K562 (cell line): ENCODE data around the gene GPR12. TPM values are rescaled to one million over a fixed set of nuclear protein-coding genes. Genes with fewer than 3 reads are reported as not detected.

ENCODE experiments used
- ATAC-seq: fragments of 200-7000 bp; cut with Tn5 transposase; 3 replicates; pipeline ENCODE4 v1.9.1; 2020; ENCODE audit warnings: moderate library complexity
- BruUV-seq: library from RNA; stranded (reverse); fragments of 400-500 nt; replicated peaks from 2 replicates; lab custom pipeline; 2021; lab: Mats Ljungman, UMichigan
- CTCF ChIA-PET: fragments of 300-600 bp; formaldehyde crosslinking; extraction: SDS; loops from one replicate; lab custom pipeline; 2021; ENCODE audit warnings: low intra/inter-chr PET ratio; lab: Yijun Ruan, JAX
- POLR2A ChIA-PET: fragments of 300-600, 350-650 bp; sonication (Branson Sonifier 250); formaldehyde crosslinking; extraction: SDS; loops from one replicate; lab custom pipeline; 2021; ENCODE audit warnings: antibody characterized with exemption, inconsistent platforms; lab: Yijun Ruan, JAX
- DNase-seq, 4 experiments: peaks; one replicate each; pipeline versions ENCODE4 v3.0.0 to v3.0.0-alpha.2; 2011 to 2018; ENCODE audit warnings: low spot score in 3 of 4, mixed read lengths in 3 of 4; ENCODE audit errors: extremely low read depth in 1 of 4
- FAIRE-seq: peaks from 2 replicates; lab custom pipeline; 2011; peaks lifted over from hg19 to GRCh38; lab: Jason Lieb, UNC
- H2AFZ ChIP-seq: 2 replicates; pipeline ENCODE4 v1.6.0; 2011; ENCODE audit warnings: low read depth, low read length, control low read depth, inconsistent platforms
- H3K27ac ChIP-seq: fragments of 200-600 bp; 3 replicates; pipeline ENCODE4 v1.8.0; 2011; ENCODE audit warnings: low read depth, mild to moderate bottlenecking, control low read depth, inconsistent platforms, low read length, moderate library complexity, mixed read lengths; ENCODE audit errors: extremely low read depth
- H3K27me3 ChIP-seq, 2 experiments: fragments of 300-600 bp in 1 of 2; 2 replicates in 1 of 2; 3 replicates in 1 of 2; pipeline versions ENCODE4 v1.6.0 to v1.8.0; 2011; ENCODE audit warnings: inconsistent platforms in 2 of 2, low read length in 2 of 2, mild to moderate bottlenecking in 1 of 2, mixed read lengths in 1 of 2, moderate library complexity in 1 of 2; ENCODE audit not compliant: control insufficient read depth in 2 of 2, insufficient read depth in 2 of 2
- H3K36me3 ChIP-seq: fragments of 300-600 bp; 3 replicates; pipeline ENCODE4 v1.8.0; 2011; ENCODE audit warnings: mild to moderate bottlenecking, low read length, inconsistent platforms; ENCODE audit not compliant: control insufficient read depth, insufficient read depth
- H3K4me1 ChIP-seq, 2 experiments: fragments of 200-600 bp in 1 of 2; replicated peaks in 1 of 2; 2 replicates in 1 of 2; 3 replicates in 1 of 2; pipeline versions ENCODE4 v1.5.1 to v1.8.0; 2011; ENCODE audit warnings: inconsistent platforms in 2 of 2, low read length in 2 of 2, mild to moderate bottlenecking in 1 of 2, mixed read lengths in 1 of 2, moderate library complexity in 1 of 2; ENCODE audit not compliant: control insufficient read depth in 2 of 2, insufficient read depth in 2 of 2
- H3K4me2 ChIP-seq: 2 replicates; pipeline ENCODE4 v1.6.1; 2011; ENCODE audit warnings: low read length, control low read depth, inconsistent platforms, mixed read lengths; ENCODE audit not compliant: insufficient read depth
- H3K4me3 ChIP-seq: fragments of 200-600 bp; sonication (generic), shearing (Covaris generic); 2 replicates; pipeline ENCODE4 v1.5.1; 2016; ENCODE audit warnings: control low read depth, inconsistent platforms
- H3K79me2 ChIP-seq: fragments of 200-600 bp; 3 replicates; pipeline ENCODE4 v1.8.0; 2011; ENCODE audit warnings: low read length, inconsistent platforms; ENCODE audit not compliant: control insufficient read depth, insufficient read depth
- H3K9ac ChIP-seq, 2 experiments: 2 replicates each; pipeline versions ENCODE4 v1.6.0 to v1.6.1; 2011; ENCODE audit warnings: low read depth in 2 of 2, low read length in 2 of 2, control low read depth in 1 of 2, inconsistent platforms in 1 of 2, mild to moderate bottlenecking in 1 of 2, mixed read lengths in 1 of 2; ENCODE audit not compliant: insufficient read depth in 1 of 2
- H3K9me1 ChIP-seq: one replicate; pipeline ENCODE4 v1.6.0; 2011; ENCODE audit warnings: inconsistent platforms, mild to moderate bottlenecking, low read length, moderate library complexity; ENCODE audit not compliant: control insufficient read depth, insufficient read depth
- H3K9me3 ChIP-seq: replicated peaks from 2 replicates; pipeline ENCODE4 v1.5.1; 2011; ENCODE audit warnings: low read depth, low read length, inconsistent platforms; ENCODE audit not compliant: control insufficient read depth, insufficient read depth
- H4K20me1 ChIP-seq: replicated peaks from 2 replicates; pipeline ENCODE4 v1.6.1; 2011; ENCODE audit warnings: low read length, inconsistent platforms, mixed read lengths; ENCODE audit not compliant: control insufficient read depth, insufficient read depth
- CBFA2T3 ChIP-seq: fragments of 450-650 bp; IDR thresholded peaks from 2 replicates; pipeline ENCODE4 v1.6.1; 2017
- CREB1 ChIP-seq, 2 experiments: sonication (generic) in 1 of 2; formaldehyde crosslinking in 1 of 2; IDR thresholded peaks; 2 replicates each; pipeline versions ENCODE4 v1.6.1 to v1.8.0; 2012 to 2022; ENCODE audit warnings: inconsistent platforms in 1 of 2, mild to moderate bottlenecking in 1 of 2, missing genetic modification reagents in 1 of 2, moderate library complexity in 1 of 2
- DACH1 ChIP-seq: fragments of 450-650 bp; IDR thresholded peaks from 2 replicates; pipeline ENCODE4 v1.6.1; 2018; ENCODE audit not compliant: partially characterized antibody
- KDM5B ChIP-seq: fragments of 200-600 bp; sonication (generic); IDR thresholded peaks from 2 replicates; pipeline ENCODE4 v1.6.1; 2012; ENCODE audit warnings: low read depth, mild to moderate bottlenecking, moderate library complexity, low read length, control low read depth, inconsistent platforms; ENCODE audit not compliant: insufficient replicate concordance
- L3MBTL2 ChIP-seq: fragments of 450-650 bp; IDR thresholded peaks from 2 replicates; pipeline ENCODE4 v1.6.1; 2016; ENCODE audit warnings: mild to moderate bottlenecking, moderate library complexity
- SNIP1 ChIP-seq: fragments of 450-650 bp; IDR thresholded peaks from 2 replicates; pipeline ENCODE4 v1.7.1; 2017; ENCODE audit warnings: low read depth, mild to moderate bottlenecking
- THAP12 ChIP-seq: fragments of 250-450 bp; sonication (Bioruptor Pico); IDR thresholded peaks from 2 replicates; pipeline ENCODE4 v1.9.0; 2021; ENCODE audit warnings: mild to moderate bottlenecking, inconsistent platforms
- TRIM24 ChIP-seq, 2 experiments: fragments of 450-650 bp; IDR thresholded peaks; 2 replicates each; pipeline ENCODE4 v1.6.1; 2016
- XRCC4 ChIP-seq: IDR thresholded peaks from one replicate; pipeline ENCODE4 v1.6.1; 2011; ENCODE audit not compliant: insufficient read depth, insufficient read length; ENCODE audit errors: extremely low read depth
- WGBS: fragments of 100-300 bp; shearing (Covaris generic); methylation state at CpG from one replicate; pipeline ENCODE4 v1.1.6; 2016; ENCODE audit warnings: low coverage, mixed read lengths; ENCODE audit not compliant: insufficient coverage; ENCODE audit errors: missing lambda C conversion rate; 5-methylcytosine and 5-hydroxymethylcytosine counted together
- in situ Hi-C: fragments of 300-500 bp; cut with MboI; formaldehyde crosslinking; loops from 4 replicates; pipeline ENCODE4 v1.15.0; 2018; ENCODE audit warnings: inconsistent platforms, mixed read lengths
- intact Hi-C: fragments of 100-400 bp; cut with micrococcal nuclease; formaldehyde crosslinking; loops from 2 replicates; pipeline ENCODE4 v1.14.2; 2022
- polyA plus RNA-seq, 8 experiments: library from polyadenylated mRNA; depleted of rRNA in 4 of 8; stranded (reverse) in 5 of 8; unstranded in 3 of 8; fragments of >200 nt; fragmentation: Nextera tagmentation in 2 of 8; fragmentation: Illumina TruSeq in 1 of 8; extraction: Ambion mirVana in 2 of 8; extraction: Trizol in 1 of 8; gene quantifications; 2 replicates each; pipeline versions ENCODE4 v1.2.1 to v1.2.3, GENCODE V29; 2011 to 2014; ENCODE audit warnings: inconsistent platforms in 1 of 8, missing spikeins in 1 of 8
- total RNA-seq, 7 experiments: library from RNA; depleted of rRNA in 6 of 7; stranded (reverse); fragments of >200 nt in 6 of 7; fragmentation: Illumina TruSeq in 2 of 7; extraction: Trizol in 2 of 7; gene quantifications; 2 replicates each; pipeline versions ENCODE4 v1.2.1 to v1.2.3, GENCODE V29; 2011 to 2021; ENCODE audit warnings: low replicate concordance in 1 of 7
- TF ChIP-seq, protein P1 (sequence below), 3 experiments: fragments of 200-800 bp in 1 of 3; fragments of 250-450 bp in 1 of 3; fragments of 450-650 bp in 1 of 3; sonication (Bioruptor Pico) in 1 of 3; sonication (Bioruptor generic) in 1 of 3; formaldehyde crosslinking in 1 of 3; IDR thresholded peaks; 2 replicates each; pipeline versions ENCODE4 v1.6.1 to v1.8.0; 2016 to 2022; ENCODE audit warnings: mild to moderate bottlenecking in 2 of 3, missing genetic modification characterization in 2 of 3, missing compliant biosample characterization in 1 of 3, moderate library complexity in 1 of 3
- TF ChIP-seq, protein P2 (sequence below): IDR thresholded peaks from 2 replicates; pipeline ENCODE4 v1.6.1; 2011; ENCODE audit warnings: borderline replicate concordance, low read depth, mild to moderate bottlenecking, moderate library complexity, low read length; ENCODE audit not compliant: insufficient read depth, poor library complexity, severe bottlenecking

GPR12 gene
- total and polyA plus RNA-seq, 9 of the 15 experiments (the other 6 are each of a cell fraction or from before 2014, with no cell fraction given): not detected

GRCh38 chr13:26772531-26772930, 11.9 kb upstream of the GPR12 start:
- no peak overlapping the region for H3K4me2 ChIP-seq

More at GRCh38 chr13:26772531-26772930, 11.9 kb upstream of the GPR12 start:
- H3K36me3 ChIP-seq: no peaks in the 10 kb centered on the region
- H3K9me3 ChIP-seq: no peaks in the 10 kb centered on the region
- POLR2A ChIA-PET: no interaction called here
- no peak overlapping the region for H2AFZ ChIP-seq
- H3K27ac ChIP-seq: no peak overlapping the region
- H3K9me1 ChIP-seq: no peaks in the 10 kb centered on the region
- in situ Hi-C loops (no loop called here), intact Hi-C loops (no loop called here)
- CTCF ChIA-PET: no interaction called here
- DNase-seq (no peak), FAIRE-seq (no peak), ATAC-seq (no peak)
- WGBS: 0% methylated on average over 5 of the region's 5 CpGs
- TF ChIP-seq L3MBTL2 (no peak), SNIP1 (no peak), DACH1 (no peak), CBFA2T3 (no peak), CREB1 (IDR thresholded peaks at IDR 0.05) (no peak), CREB1 (CRISPR knock-in tag; IDR thresholded peaks at IDR 0.05) (no peak), KDM5B (no peak), XRCC4 (no peak), THAP12 (CRISPR knock-in tag) (no peak), TRIM24 (IDR thresholded peaks at IDR 0.05) (no peak)
- TF ChIP-seq, protein P1, sequence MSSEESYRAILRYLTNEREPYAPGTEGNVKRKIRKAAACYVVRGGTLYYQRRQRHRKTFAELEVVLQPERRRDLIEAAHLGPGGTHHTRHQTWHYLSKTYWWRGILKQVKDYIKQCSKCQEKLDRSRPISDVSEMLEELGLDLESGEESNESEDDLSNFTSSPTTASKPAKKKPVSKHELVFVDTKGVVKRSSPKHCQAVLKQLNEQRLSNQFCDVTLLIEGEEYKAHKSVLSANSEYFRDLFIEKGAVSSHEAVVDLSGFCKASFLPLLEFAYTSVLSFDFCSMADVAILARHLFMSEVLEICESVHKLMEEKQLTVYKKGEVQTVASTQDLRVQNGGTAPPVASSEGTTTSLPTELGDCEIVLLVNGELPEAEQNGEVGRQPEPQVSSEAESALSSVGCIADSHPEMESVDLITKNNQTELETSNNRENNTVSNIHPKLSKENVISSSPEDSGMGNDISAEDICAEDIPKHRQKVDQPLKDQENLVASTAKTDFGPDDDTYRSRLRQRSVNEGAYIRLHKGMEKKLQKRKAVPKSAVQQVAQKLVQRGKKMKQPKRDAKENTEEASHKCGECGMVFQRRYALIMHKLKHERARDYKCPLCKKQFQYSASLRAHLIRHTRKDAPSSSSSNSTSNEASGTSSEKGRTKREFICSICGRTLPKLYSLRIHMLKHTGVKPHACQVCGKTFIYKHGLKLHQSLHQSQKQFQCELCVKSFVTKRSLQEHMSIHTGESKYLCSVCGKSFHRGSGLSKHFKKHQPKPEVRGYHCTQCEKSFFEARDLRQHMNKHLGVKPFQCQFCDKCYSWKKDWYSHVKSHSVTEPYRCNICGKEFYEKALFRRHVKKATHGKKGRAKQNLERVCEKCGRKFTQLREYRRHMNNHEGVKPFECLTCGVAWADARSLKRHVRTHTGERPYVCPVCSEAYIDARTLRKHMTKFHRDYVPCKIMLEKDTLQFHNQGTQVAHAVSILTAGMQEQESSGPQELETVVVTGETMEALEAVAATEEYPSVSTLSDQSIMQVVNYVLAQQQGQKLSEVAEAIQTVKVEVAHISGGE (CRISPR knock-in tag; IDR thresholded peaks at IDR 0.05): no peak
- TF ChIP-seq, protein P2, sequence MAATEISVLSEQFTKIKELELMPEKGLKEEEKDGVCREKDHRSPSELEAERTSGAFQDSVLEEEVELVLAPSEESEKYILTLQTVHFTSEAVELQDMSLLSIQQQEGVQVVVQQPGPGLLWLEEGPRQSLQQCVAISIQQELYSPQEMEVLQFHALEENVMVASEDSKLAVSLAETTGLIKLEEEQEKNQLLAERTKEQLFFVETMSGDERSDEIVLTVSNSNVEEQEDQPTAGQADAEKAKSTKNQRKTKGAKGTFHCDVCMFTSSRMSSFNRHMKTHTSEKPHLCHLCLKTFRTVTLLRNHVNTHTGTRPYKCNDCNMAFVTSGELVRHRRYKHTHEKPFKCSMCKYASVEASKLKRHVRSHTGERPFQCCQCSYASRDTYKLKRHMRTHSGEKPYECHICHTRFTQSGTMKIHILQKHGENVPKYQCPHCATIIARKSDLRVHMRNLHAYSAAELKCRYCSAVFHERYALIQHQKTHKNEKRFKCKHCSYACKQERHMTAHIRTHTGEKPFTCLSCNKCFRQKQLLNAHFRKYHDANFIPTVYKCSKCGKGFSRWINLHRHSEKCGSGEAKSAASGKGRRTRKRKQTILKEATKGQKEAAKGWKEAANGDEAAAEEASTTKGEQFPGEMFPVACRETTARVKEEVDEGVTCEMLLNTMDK: no peak
- no peak overlapping the region for H3K4me3 ChIP-seq
- BruUV-seq: no TSS peak
- H3K79me2 ChIP-seq: no peaks in the 10 kb centered on the region
- no peaks in the 10 kb centered on the region for H3K4me1 ChIP-seq
- no peaks in the 10 kb centered on the region for H4K20me1 ChIP-seq
- no peak overlapping the region for H3K9ac ChIP-seq
- H3K27me3 ChIP-seq: no peaks in the 10 kb centered on the region
